ENCODE measurements around the gene RALGPS2.

Gene RALGPS2

DNA sequence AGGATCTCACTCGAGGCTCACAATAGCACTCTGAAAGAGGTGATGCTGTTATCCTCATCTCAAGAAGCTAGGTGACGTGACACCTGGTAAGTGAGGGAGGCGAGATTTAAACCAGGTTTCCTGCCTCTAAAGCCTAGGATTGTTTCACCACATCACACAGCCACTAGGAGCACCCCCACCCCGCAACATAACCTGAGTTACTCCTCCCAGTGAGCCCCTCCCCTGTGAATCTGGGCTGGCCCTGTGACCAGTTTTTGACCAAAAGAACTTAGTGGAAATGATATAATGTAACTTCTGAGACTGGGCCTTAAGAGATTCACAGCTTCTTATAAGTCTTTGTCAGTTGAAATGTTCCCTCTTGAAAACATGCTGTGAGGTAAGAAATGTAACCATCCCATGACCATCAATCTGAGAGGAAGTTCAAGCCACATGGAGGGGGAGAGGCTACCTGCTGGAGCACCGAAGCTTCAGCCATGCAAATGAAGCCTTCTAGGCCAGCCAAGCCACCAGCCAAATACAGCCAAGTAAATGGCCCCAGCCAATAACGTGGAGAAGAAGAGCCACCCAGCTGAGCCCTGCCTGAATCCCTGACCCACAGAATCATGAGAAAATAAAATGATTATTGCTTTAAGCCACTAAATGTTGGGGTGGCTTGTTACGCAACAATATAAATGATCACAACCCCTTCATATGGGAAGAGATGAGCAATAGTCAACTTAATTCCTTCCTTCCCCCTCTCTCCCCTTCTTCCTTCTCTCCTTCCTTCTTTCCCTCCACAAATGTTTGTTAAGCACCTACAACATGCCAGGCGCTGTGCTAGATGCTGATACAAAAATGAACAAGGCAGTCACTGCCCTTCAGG is 239.7 kb downstream of the RALGPS2 start:
- DNase-seq: no peak
- in situ Hi-C loops (cut with HindIII; ENCODE audit: low pct_ligation_motif_present, low pct_unique_long_range_greater_than_20kb, low sequenced_read_pairs): no loop called here

DNA sequence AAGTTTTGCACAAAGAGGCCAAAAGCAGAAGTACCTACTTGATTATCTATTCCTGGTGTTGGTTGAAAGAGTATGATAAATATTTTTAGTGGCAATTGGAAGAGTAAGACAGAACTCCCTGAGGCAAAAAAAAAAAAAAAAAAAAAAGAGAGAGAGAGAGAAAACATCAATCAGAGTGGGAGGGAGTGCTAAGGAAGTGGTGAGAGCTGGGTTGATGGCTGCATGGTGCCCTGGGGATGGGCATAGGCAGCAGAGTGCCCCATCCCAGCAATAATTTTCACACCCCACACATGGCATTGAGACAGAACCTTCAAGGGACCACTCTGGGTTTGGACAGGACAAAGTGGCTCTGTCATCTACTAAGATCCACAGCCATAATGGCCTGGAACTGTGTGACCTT is 241.3 kb downstream of the RALGPS2 start:
- in situ Hi-C loops (cut with HindIII; ENCODE audit: low pct_ligation_motif_present, low pct_unique_long_range_greater_than_20kb, low sequenced_read_pairs): no loop called here

DNA sequence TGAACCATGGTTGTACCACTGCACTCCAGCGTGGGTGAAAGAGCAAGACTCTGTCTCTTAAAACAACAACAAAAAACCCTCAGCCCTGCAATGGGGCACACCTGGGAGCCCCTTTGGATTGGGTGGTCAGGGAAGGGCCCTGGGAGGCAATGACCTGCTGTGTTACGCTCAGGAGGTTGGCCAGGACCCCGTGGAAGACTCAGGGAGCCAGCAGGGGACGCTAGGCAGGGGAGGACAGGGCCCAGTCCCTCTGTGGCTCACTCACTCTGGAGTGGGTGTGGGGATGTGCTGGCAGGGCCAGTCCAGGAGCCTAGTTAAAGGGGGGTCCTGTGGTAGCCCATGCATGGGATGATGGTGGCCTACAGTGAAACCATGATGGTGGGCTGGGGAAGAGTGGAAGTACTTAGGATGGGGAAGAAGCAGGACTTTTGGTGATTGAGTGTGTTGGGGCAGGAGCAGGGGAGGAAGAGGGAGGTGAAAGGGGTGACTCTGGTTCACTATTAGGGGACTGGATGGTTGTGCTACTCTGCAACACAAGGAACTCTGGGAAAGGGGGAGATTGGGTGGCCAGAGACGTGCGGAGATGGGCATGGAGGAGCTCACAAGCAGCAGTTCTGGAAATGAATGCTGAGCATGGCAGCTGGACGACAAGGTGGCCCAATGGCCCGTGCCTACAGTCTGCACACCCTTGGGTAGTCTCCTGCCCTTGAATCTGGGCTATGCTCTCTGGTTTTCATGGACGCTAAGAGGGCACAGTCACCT is 244.4 kb downstream of the RALGPS2 start:
- no peak for DNase-seq
- in situ Hi-C loops (cut with HindIII; ENCODE audit: low pct_ligation_motif_present, low pct_unique_long_range_greater_than_20kb, low sequenced_read_pairs): no loop called here

More for the DNA sequence above, 241.3 kb downstream of the RALGPS2 start:
- no peak for DNase-seq

DNA sequence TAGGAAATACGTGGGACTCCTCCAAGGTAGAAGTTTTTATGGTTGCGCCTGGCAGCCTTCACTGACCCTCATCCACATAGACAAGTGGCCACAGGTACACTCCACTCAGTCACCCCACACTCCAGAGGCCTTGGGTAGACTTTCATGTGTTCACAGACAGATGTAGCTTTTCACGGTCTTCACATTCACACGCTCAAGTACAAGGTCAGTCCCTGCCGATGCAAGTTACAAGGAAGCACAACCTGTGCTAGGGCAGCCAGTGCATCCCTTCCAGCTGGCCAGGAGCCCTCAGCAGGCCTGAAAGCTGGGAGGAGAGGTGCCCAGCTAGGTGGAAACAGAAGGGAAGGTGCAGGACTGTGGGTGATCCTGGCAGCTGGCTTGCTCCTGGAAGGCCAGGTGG is 245.1 kb downstream of the RALGPS2 start:
- in situ Hi-C loops (cut with HindIII; ENCODE audit: low pct_ligation_motif_present, low pct_unique_long_range_greater_than_20kb, low sequenced_read_pairs): no loop called here
- DNase-seq: no peak
